ENCODE measurements around the gene FAM117A. TPM values are rescaled to one million over a fixed set of nuclear protein-coding genes. Genes with fewer than 3 reads are reported as not detected.

The FAM117A gene
- total and polyA plus RNA-seq, 2 of the 8 experiments (the other 6 are each of a cell fraction or from before 2014, with no cell fraction given): 28.4 to 45.7 TPM

DNA sequence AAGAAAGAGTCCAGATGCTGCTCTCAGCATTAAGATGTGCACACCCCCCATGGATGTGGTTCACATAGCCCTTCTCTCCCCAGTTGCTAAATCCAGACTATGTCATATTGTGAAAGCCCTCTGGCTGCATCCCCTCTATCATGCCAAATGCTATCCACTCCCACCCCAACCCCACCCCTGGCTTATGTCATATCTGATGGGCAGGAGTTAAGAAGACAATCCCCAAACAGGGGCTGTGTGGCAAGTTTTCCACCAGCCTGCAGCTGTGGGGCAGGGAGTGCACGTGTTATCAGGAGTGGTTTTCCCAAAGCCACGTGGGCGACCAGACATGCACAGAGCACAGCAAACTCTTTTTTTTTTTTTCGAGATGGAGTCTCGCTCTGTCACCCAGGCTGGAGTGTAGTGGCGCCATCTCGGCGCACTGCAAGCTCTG, 10.0 kb downstream of the FAM117A start:
- H3K23me2 ChIP-seq (ENCODE audit: low read depth, low read length): no peaks in the 10 kb centered on the region
- no peak for FAIRE-seq
- no peak overlapping the region for H2AFZ ChIP-seq (ENCODE audit: low read length)
- no peak overlapping the region for H3K18ac ChIP-seq (ENCODE audit: extremely low read depth, low read length)
- no peak overlapping the region for H2BK15ac ChIP-seq (ENCODE audit: low read length)
- no peak overlapping the region for H2BK12ac ChIP-seq (ENCODE audit: low read depth, low read length)
- no peak overlapping the region for H2AK5ac ChIP-seq (ENCODE audit: low read depth, low read length)
- no peak overlapping the region for H2BK120ac ChIP-seq (replicated peaks; ENCODE audit: low read depth, low read length)
- no peak overlapping the region for H4K8ac ChIP-seq (ENCODE audit: extremely low read depth, insufficient read depth, low read length)
- peaks cover 2% of the 10 kb centered on the region for H3K79me1 ChIP-seq (ENCODE audit: low read depth, low read length)
- H3K4me2 ChIP-seq (ENCODE audit: insufficient read depth in 1 of 2, low read depth in 2 of 2, low read length in 2 of 2): no peak overlapping the region
- H3K23ac ChIP-seq (ENCODE audit: insufficient read length): no peak overlapping the region
- H3K4me1 ChIP-seq (replicated peaks in 1 of 4; ENCODE audit: control insufficient read depth in 3 of 4, insufficient read depth in 4 of 4, low read length in 3 of 4): peaks cover 0 to 2% (median 0%) of the 10 kb centered on the region in 4 experiments; a peak in 3 of 7 replicates
- H4K5ac ChIP-seq (ENCODE audit: insufficient read length, low read depth, low read length): no peak overlapping the region
- no peak overlapping the region for H3K4me3 ChIP-seq (ENCODE audit: extremely low read depth in 1 of 4, insufficient read depth in 2 of 4, low read depth in 3 of 4, low read length in 4 of 4)
- no peak overlapping the region for H3K4ac ChIP-seq (replicated peaks; ENCODE audit: insufficient read length, low read depth, low read length)
- no peaks in the 10 kb centered on the region for H3K27me3 ChIP-seq (replicated peaks in 1 of 4; ENCODE audit: control insufficient read depth in 3 of 4, extremely low read depth in 1 of 4, insufficient read depth in 3 of 4, low read length in 3 of 4)
- peaks cover 0 to 11% of the 10 kb centered on the region in 2 experiments for H4K20me1 ChIP-seq (replicated peaks in 1 of 2; ENCODE audit: control insufficient read depth in 1 of 2, insufficient read depth in 2 of 2, low read length in 2 of 2)
- H4K91ac ChIP-seq (replicated peaks; ENCODE audit: insufficient read length, low read length): no peak overlapping the region
- no peak overlapping the region for H3K9ac ChIP-seq (replicated peaks in 1 of 4; ENCODE audit: extremely low read depth in 1 of 4, low read depth in 3 of 4, low read length in 3 of 4)
- no peak for DNase-seq (ENCODE audit: low read depth in 1 of 2, low spot score in 2 of 2)
- H2BK5ac ChIP-seq (ENCODE audit: low read depth, low read length): no peak overlapping the region
- H3K14ac ChIP-seq (ENCODE audit: insufficient read length): no peak overlapping the region
- CTCF ChIA-PET (ENCODE audit: partially characterized antibody): interaction anchor here (0.6 to 0.8 kb wide), 3 partner anchors 10 to 320 kb away, joined by 3 to 4 read pairs (median 3); no protein-coding TSS in a partner anchor
- no peak overlapping the region for H3K56ac ChIP-seq (replicated peaks; ENCODE audit: insufficient read length, low read depth, low read length)
- H3K36me3 ChIP-seq (ENCODE audit: control insufficient read depth in 2 of 4, insufficient read depth in 4 of 4, low read length in 3 of 4): peaks cover 0 to 4% (median 1%) of the 10 kb centered on the region in 4 experiments; a peak in 1 of 8 replicates
- H2BK20ac ChIP-seq (ENCODE audit: low read length): no peak overlapping the region
- H3K9me3 ChIP-seq (ENCODE audit: insufficient read depth in 2 of 2, low read depth in 1 of 2, low read length in 1 of 2): no peaks in the 10 kb centered on the region
- WGBS, 2 experiments (ENCODE audit: extremely low coverage in 1 of 2, insufficient coverage in 1 of 2, insufficient read length in 1 of 2, insufficient replicate concordance in 2 of 2, low coverage in 1 of 2, low lambda C conversion rate in 2 of 2, missing lambda C conversion rate in 1 of 2): 95% methylated on average over 8 of the region's 8 CpGs; no CpG with 5 or more reads in 1 of the 2 experiments
- H3K79me2 ChIP-seq (ENCODE audit: control insufficient read depth in 1 of 2, insufficient read depth in 2 of 2, low read length in 2 of 2): peaks cover 6 to 59% of the 10 kb centered on the region in 2 experiments
- no peak overlapping the region for H3K27ac ChIP-seq (ENCODE audit: low read depth, low read length)
- POLR2A ChIA-PET (ENCODE audit: partially characterized antibody): interaction anchor here (6.9 kb wide), 1 partner anchor 9 kb away, joined by 56 read pairs; the partner anchor contains the start of gene FAM117A
- TF ChIP-seq YY1 (IDR thresholded peaks at IDR 0.05; ENCODE audit: low read depth, low read length): no peak
- TF ChIP-seq SP2 (IDR thresholded peaks at IDR 0.05; ENCODE audit: low read length): no peak
- no peak for TF ChIP-seq RFX5 (IDR thresholded peaks at IDR 0.05; ENCODE audit: borderline replicate concordance, low read depth, low read length)
- no peak for TF ChIP-seq TAF1 (IDR thresholded peaks at IDR 0.05; ENCODE audit: low read depth, low read length)

Measured in H1 (cell line).